ENCODE measurements around the gene RFX1.
"Not testable (repeated sequence)": the region's sequence is repeated elsewhere in the genome, so short reads cannot be mapped to it uniquely, and the experiment has no call there.

The RFX1 gene

DNA sequence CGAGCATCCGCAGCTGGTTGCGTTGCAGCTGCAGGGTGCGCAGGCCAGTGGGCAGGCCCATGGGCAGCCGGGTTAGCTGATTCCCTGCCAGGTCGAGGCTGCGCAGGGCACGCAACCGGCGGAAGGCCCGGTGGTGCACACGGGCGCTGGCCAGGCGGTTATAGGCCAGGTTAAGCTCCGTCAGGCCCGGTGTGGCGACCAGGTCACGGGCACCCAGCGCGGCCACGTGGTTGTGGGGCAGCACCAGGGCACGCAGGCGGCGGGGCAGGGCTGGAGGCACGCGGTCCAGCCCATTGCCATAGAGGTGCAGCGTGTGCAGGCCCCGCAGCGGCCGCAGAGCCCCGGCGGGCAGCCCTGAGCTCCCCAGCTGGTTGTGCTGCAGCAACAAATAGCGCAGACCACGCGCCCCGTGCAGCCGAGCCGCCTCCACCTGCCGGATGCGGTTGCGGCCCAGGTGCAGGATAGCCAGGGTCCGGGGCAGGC, 73.2 kb downstream of the RFX1 start:
- no peak for DNase-seq

- DNase-seq = no peak
These were observed 73.9 kb downstream of the RFX1 start for GRCh38 chr19:13932149-13932637.

DNA sequence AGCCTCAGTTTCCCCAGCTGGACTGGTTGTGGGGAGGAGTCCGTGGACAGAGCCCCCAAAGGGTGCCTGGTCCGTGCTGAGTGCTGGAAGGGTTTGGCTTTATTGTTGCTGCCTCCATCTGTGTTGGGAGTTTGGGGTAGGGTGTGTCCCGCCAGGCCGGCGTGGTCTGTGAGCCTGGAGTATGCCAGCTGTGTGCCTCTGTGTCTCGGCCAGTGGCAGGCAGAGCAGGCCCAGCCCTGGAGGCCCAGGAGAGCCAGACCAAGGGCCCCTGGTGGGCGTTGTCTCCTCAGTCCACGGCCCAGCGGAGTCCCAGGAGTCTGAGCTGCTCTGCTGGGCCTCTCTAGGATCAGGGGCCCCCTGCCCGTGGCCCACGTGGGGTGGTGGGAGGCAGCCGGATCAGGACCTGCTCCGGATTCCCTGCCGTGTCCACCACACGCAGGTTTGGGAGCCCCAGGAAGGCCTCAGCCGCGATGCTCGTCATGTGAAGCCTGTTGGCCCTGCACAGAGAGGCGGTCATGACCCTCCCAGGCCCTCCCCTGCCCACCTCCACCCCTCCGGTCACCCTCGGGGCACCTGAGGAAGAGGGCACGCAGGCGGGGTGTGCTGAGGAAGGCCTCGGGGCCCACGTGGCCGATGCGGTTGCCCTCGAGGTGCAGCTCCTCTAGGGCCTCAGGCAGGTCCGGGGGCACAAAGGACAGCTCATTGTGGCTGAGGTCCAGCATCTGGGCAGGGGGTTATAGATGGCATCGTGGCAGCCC, 74.5 kb downstream of the RFX1 start:
- DNase-seq = no peak

- DNase-seq = no peak
These were observed 75.7 kb downstream of the RFX1 start for GRCh38 chr19:13930402-13930801.

GRCh38 chr19:13929956-13930355, 76.2 kb downstream of the RFX1 start:
- DNase-seq = no peak

DNA sequence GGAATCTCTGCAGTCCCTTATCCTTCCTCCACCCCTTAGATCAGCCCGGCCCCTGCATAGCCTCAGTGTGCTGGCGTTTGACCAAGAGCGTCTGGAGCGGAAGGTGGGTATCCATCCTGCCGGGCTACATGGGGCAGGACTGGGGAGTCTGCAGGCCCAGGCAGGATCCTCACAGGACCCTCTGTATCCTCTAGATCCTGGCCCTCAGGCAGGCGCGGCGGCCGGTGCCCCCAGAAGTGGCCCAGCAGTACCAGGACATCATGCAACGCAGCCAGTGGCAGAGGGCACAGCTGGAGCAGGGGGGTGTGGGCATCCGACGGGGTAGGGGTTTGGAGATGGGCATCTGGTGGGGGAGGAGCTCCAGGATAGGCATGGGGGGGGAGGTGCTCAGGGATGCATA, 76.8 kb downstream of the RFX1 start:
- no peak for DNase-seq

GRCh38 chr19:13926715-13927114, 79.4 kb downstream of the RFX1 start:
- DNase-seq = no peak

- DNase-seq = no peak
These were observed 80.1 kb downstream of the RFX1 start for GRCh38 chr19:13926010-13926409.

- DNase-seq = no peak
These were observed 82.7 kb downstream of the RFX1 start for GRCh38 chr19:13923194-13923987.

DNA sequence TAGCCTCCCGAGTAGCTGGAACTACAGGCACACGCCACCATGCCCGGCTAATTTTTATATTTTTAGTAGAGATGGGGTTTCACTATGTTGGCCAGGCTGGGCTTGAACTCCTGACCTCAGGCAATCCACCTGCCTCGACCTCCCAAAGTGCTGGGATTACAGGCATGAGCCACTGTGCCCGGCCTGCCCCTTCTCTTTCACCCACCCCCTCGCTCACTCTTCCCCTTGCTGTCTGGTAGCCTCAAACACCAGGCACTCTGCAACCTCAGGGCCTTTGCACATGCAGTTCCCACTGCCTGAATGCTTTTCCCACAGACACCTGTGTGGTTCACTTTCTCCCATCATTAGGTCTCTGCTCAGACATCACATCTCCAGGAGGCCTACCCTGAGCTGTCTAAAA, 84.0 kb downstream of the RFX1 start:
- not testable (repeated sequence) for DNase-seq

GRCh38 chr19:13920940-13921747, 85.0 kb downstream of the RFX1 start:
- peak; percentile 72 for DNase-seq

- no peak for DNase-seq
These were observed 85.6 kb downstream of the RFX1 start for GRCh38 chr19:13920524-13920923.

DNA sequence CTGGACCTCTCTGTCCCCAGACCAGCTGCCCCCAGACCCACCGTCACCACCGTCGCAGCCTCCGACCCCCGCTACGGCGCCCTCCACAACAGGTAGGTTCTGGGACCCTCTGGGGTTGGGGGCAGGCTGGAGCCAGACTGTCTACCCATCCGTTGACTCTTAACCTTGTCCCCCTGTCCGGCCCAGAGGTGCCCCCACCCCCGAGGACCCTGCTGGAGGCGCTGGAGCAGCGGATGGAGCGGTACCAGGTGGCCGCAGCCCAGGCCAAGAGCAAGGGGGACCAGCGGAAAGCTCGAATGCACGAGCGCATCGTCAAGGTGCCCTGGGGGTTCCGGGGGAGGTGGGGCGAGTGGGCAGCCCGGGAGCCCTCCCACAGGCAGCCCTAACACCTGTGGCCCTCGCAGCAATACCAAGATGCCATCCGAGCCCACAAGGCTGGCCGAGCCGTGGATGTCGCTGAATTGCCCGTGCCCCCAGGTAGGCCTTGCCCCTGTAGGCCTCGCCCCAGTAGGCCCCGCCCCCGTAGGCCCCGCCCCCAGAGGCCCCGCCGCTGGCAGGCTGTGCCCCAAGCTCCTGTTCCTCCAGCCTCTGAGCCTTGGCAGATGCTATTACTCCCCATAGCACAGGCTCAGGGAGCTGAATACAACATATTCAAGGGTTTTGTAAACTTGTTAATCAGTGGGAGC, 87.3 kb downstream of the RFX1 start:
- DNase-seq = no peak

- DNase-seq = no peak
These were observed 88.2 kb downstream of the RFX1 start for GRCh38 chr19:13917888-13918406.

- DNase-seq = no peak
These were observed 91.3 kb downstream of the RFX1 start for GRCh38 chr19:13914777-13915176.

- DNase-seq = no peak
These were observed 92.8 kb downstream of the RFX1 start for GRCh38 chr19:13913352-13913751.
